ENCODE data around the gene COMMD8.

DNA sequence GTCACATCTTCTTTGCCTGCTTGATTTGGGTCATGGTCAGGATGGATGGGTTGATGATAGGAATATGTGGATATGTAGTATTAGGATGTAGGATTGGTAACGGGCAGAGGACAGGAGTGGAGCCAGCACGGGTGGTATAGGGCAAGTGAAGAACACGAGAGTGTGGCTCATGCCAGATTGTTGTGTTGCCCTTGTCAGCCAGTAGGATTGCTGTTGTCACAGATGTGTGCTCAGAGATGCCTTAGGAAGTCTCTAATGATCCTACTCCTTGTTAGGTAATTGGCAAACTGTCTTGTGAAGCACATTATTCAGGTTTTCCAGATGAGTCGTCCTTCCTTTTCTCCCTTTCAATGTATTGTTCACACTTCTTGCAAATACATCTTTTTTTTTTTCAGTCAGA, 27.0 kb upstream of the COMMD8 start:
- TF ChIP-seq CTCF (optimal IDR thresholded peaks at IDR 0.05 in 1 of 3, IDR thresholded peaks at IDR 0.05 in 1 of 3, conservative IDR thresholded peaks at IDR 0.05 in 1 of 3; ENCODE audit: extremely low read depth in 1 of 3, insufficient read depth in 2 of 3, low read length in 3 of 3): peak; percentile 75 to 88 (median 81)
- no peak for TF ChIP-seq EZH2 (IDR thresholded peaks at IDR 0.05; ENCODE audit: low read length)

All from keratinocyte (primary cell).